Measurements from ENCODE around the gene INPP5A.

Gene INPP5A

GRCh38 chr10:132826524-132827422, 289.2 kb downstream of the INPP5A start:
- intact Hi-C loops (cut with DNase I) = no loop called here
- DNase-seq = peak in 2 of 10 donors; percentile 67 to 71

GRCh38 chr10:132827423-132827789, 289.8 kb downstream of the INPP5A start:
- peak in 1 of 10 donors; percentile 29 for DNase-seq
- intact Hi-C loops (cut with DNase I) = no loop called here

- intact Hi-C loops (cut with DNase I) = no loop called here
- DNase-seq = peak in 1 of 10 donors; percentile 34
Measured at GRCh38 chr10:132827861-132828539, 290.4 kb downstream of the INPP5A start.

GRCh38 chr10:132828681-132829080, 291.1 kb downstream of the INPP5A start:
- intact Hi-C loops (cut with DNase I) = no loop called here
- peak in 2 of 10 donors; percentile 7 to 77 for DNase-seq

GRCh38 chr10:132829403-132829802, 291.8 kb downstream of the INPP5A start:
- intact Hi-C loops (cut with DNase I) = no loop called here
- peak in 1 of 10 donors; percentile 58 for DNase-seq

GRCh38 chr10:132832186-132832969, 294.8 kb downstream of the INPP5A start:
- intact Hi-C loops (cut with DNase I) = loop anchor here (10.0 kb wide), 1 partner anchor 292 kb away; no protein-coding TSS in a partner anchor
- DNase-seq = peak in 2 of 10 donors; percentile 7 to 53
